GM12873 (cell line): ENCODE measurements around the gene CCL25.

ENCODE experiments used
- TF ChIP-seq, protein P1 (sequence below): IDR thresholded peaks from 2 replicates; pipeline ENCODE4 v1.5.1; 2012; ENCODE audit warnings: low read depth, mild to moderate bottlenecking, moderate library complexity, low read length, control low read depth; ENCODE audit not compliant: insufficient read depth; ENCODE audit errors: missing control alignments

The CCL25 gene

DNA sequence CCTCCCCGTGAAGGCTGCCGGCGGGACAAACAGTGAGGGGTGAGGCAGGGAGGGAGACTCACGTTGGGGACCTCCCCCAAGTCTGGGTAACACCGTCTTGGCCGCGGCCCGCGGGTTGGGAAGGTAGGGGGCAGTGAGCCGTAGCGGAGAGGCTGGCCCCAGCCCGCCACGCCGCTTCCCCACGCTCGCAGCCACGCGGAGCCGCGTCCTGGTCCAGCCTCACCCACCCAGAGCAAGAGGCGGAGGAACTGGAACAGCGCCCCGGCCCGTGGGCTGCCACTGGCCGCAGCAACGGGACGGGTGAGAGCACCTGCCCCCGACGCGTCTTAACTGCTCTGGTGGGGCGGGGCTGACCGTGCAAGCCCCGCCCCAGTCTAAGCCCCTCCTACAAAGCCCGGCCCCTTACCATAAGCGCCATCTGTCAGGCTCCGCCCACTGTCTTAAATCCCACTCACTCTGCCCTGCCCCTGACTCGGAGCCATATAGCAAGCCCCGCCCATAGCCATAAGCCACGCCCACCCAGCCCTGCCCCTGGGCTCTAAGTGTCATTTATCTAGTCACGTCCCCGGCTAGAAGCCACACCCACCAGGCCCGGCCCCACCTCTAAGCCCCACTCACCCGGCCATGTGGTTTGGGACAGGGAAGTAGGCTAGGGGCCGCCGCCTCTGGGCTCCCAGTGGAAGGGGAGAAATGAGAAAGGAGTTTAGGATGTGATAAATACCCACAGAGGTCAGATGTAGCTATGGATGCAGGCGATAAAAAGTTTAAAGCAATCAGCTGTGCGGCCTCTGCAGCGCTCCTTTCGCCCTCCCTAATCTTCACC is 2.1 kb upstream of the CCL25 start:
- TF ChIP-seq, protein P1, sequence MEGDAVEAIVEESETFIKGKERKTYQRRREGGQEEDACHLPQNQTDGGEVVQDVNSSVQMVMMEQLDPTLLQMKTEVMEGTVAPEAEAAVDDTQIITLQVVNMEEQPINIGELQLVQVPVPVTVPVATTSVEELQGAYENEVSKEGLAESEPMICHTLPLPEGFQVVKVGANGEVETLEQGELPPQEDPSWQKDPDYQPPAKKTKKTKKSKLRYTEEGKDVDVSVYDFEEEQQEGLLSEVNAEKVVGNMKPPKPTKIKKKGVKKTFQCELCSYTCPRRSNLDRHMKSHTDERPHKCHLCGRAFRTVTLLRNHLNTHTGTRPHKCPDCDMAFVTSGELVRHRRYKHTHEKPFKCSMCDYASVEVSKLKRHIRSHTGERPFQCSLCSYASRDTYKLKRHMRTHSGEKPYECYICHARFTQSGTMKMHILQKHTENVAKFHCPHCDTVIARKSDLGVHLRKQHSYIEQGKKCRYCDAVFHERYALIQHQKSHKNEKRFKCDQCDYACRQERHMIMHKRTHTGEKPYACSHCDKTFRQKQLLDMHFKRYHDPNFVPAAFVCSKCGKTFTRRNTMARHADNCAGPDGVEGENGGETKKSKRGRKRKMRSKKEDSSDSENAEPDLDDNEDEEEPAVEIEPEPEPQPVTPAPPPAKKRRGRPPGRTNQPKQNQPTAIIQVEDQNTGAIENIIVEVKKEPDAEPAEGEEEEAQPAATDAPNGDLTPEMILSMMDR = no peak

DNA sequence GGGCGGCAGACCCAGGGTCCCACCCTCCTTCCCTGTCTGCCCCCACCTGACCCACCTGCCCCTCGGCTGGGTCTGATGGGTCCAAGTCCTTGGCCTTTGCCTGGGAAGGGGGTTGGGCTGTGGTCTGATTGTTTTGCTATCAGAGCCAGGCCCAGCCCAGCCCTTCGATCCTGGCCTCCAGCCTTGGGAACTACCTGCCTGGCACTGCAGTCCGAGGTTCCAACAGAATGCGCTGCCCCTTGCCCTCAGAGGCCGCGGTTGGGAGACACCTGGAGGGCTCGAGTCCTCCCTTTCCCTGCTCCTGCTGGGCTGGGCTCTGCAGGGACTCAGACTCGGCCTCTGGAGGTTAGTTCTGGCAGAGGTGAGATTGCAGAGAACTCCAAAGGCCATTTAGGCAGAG is 1.6 kb downstream of the CCL25 start:
- TF ChIP-seq, protein P1 = no peak

DNA sequence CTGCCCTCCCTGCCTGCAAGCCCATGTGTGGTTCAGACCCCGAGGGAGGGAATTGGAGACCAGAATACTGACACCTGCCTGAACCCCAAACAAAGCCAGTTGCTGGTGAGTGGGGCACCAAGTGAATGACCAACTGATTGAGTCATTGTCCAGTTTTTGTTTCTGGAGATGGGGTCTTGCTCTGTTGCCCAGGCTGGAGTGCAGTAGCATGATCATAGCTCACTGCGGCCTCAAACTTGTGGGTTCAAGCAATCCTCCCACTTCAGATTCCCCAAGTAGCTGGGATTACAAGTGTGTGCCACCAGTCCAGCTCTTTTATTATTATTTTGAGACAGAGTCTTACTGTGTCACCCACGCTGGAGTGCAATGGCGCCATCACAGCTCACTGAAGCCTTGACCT is 4.0 kb downstream of the CCL25 start:
- TF ChIP-seq, protein P1 = no peak

DNA sequence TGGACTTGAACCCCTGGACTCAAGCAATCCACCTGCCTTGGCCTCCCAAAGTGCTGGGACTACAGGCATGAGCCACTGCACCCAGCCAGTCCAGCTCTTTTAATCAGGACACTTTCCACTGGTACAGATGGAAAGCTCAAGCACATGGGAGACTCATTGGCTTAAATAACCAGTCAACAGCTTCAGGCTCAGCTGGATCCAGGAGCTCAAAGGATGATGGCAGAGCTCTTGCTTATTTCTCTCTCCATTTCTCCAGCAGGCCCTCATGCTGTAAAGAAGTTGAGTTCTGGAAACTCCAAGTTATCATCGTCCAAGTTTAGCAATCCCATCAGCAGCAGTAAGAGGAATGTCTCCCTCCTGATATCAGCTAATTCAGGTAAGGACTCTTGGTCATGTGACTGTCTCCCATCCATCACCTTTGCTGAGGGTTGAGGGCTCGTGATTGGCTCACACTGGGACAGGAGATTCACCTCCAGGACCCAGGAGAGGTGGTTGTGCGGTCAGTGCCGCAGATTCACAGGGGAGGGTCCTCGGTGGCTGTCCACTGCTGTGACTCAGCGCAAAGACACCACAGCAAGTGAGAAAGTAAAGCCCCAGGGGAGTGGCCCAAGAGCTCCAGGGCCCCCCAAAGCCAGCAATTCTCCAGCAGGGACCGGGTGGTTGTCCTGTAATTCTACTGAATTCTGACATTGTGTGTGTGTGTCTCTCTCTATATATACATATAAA is 5.1 kb downstream of the CCL25 start:
- TF ChIP-seq, protein P1 = no peak

DNA sequence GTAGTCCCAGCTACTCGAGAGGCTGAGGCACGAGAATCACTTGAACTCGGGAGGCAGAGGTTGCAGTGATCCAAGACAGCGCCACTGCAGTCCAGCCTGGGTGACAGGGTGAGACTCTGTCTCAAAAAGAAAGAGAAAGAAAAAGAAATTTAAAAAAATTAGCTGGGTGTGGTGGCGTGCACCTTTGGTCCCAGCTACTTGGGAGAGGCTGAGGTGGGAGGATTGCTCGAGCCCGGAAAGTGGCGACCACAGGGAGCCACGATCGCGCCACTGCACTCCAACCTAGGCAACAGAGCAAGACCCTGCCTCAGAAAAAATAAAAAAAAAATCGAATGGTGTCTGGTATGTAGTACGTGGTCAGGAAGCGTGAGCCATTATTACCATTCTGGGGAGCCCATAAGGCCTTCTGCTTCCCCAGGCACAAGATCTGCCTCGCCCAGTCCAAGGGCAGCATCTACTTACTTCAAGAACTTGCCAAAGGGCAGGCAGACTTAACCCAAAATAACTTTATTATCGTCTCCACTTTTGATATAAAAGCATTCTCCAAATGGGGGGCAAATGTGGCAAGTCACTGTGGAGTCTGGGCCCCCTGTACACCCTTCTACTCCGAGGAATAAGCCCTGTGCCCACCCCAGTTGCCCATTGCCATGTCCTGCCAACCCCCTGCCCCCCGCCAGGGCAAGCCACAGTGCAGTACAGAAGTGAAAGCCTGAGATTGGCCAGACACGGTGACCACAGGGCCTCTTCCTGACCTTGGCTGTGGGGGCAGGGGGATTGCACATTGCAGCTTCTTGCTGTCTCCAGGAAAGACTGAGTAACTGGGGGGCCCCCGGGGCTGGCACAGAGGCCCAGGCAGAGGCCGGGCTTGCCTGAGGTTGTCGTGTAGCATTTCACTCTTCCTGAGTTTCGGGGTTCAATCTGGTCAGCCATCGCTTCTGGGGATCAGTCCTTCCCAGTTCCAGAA is 12.6 kb downstream of the CCL25 start:
- TF ChIP-seq, protein P1 = no peak

DNA sequence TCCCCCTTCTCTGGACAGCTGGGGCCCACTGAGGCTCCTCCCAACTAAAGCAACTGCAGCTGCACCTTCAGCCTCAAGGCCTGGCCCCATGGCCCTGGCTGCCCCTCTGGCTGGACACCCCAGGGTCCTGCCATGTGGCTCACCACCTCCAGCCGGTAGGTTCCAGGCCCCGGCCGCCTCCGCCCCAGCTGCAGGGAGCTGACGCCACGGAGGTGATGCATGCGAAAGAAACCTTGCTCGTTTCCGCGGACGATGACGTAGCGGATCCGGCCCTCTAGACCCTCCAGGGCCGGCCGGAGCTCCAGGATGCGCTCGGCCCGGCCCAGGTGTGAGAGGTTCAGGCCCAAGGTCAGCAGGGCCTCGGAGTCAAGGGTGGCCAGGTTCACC is 13.3 kb downstream of the CCL25 start:
- TF ChIP-seq, protein P1 = no peak
